Measurements from ENCODE around the gene PARL.

- TF ChIP-seq EZH2 (IDR thresholded peaks at IDR 0.05) (no peak), POLR2AphosphoS5 (IDR thresholded peaks at IDR 0.05; ENCODE audit: borderline replicate concordance, low read depth, low read length) (no peak)
These were observed 73.8 kb downstream of the PARL start for GRCh38 chr3:183810643-183811594.
